Measurements from ENCODE around the gene SLC23A3. TPM values are rescaled to one million over a fixed set of nuclear protein-coding genes. Genes with fewer than 3 reads are reported as not detected.
A peak's percentile ranks its signal among the peaks of the same experiment; 100 is the strongest.

The SLC23A3 gene
- total and polyA plus RNA-seq, 9 of the 15 experiments (the other 6 are each of a cell fraction or from before 2014, with no cell fraction given): 0.06 to 0.64 (median 0.16) TPM

GRCh38 chr2:219176818-219177551 is 7.2 kb upstream of the SLC23A3 start, which contains the start of gene CNPPD1 (continued):
- TF ChIP-seq JUND (IDR thresholded peaks at IDR 0.05; ENCODE audit: borderline replicate concordance, low read depth, low read length) (no peak; the same call in 1 of the 2 replicates), JUND (tag; IDR thresholded peaks at IDR 0.05; ENCODE audit: borderline replicate concordance, low read depth, low read length) (no peak; the same call in 2 of the 3 replicates), NR4A1 (CRISPR knock-in tag; IDR thresholded peaks at IDR 0.05) (no peak), NR4A1 (tag; IDR thresholded peaks at IDR 0.05) (peak; percentile 51; the same call in 1 of the 2 replicates), TCF15 (CRISPR knock-in tag; IDR thresholded peaks at IDR 0.05) (no peak), RBM22 (IDR thresholded peaks at IDR 0.05; ENCODE audit: low read depth, low read length, poor library complexity, severe bottlenecking) (no peak), ZMIZ1 (IDR thresholded peaks at IDR 0.05; ENCODE audit: low read depth in 2 of 2, low read length in 2 of 2) (no peak), RNF2 (IDR thresholded peaks at IDR 0.05) (peak; percentile 50; the same call in 1 of the 2 replicates), ARID4B (CRISPR knock-in tag; IDR thresholded peaks at IDR 0.05) (peak; percentile 71; the same call in 1 of the 2 replicates), ZNF134 (CRISPR knock-in tag; conservative IDR thresholded peaks at IDR 0.05) (no peak), SRF (CRISPR knock-in tag; IDR thresholded peaks at IDR 0.05) (peak in 1 of 2 experiments; percentile 29; a peak in 1 of 4 replicates), BHLHE40 (IDR thresholded peaks at IDR 0.05; ENCODE audit: low read length) (0 out of 2 replicates have a peak, but pooled peaks have one; percentile 18), ZBTB11 (CRISPR knock-in tag; IDR thresholded peaks at IDR 0.05) (peak in 1 of 3 experiments; percentile 69; a peak in 1 of 6 replicates)
